Measurements from ENCODE around the gene MVB12A. TPM values are rescaled to one million over a fixed set of nuclear protein-coding genes. Genes with fewer than 3 reads are reported as not detected.

MVB12A gene
- polyA plus RNA-seq, 2 of the 4 experiments (the other 2 are of a cell fraction), result 19.1 to 30.2 TPM

- Histone ChIP-seq H3K4me2 (peak overlapping the region; percentile 71), H3K4me3 (peak overlapping the region; percentile 50), H3K27ac (peak overlapping the region; percentile 58 to 85; a peak in 5 of 6 replicates), H3K4me1 (0 out of 3 replicates have a peak, but pooled peaks cover 6% of the 10 kb centered on the region), H3K9me3 (no peaks in the 10 kb centered on the region)
- ATAC-seq, result peak; percentile 17 to 46; a peak in 4 of 6 replicates
- ChIA-PET CTCF (interaction anchor here (0.6 to 2.2 kb wide), 11 partner anchors 13 to 760 kb away, joined by 3 to 13 read pairs (median 5); partner anchors contain the start of genes CCDC194, MVB12A and NXNL1), POLR2A (no interaction called here)
- TF ChIP-seq ESRRA (IDR thresholded peaks at IDR 0.05; ENCODE audit: borderline replicate concordance, low read length) (no peak), RFX5 (IDR thresholded peaks at IDR 0.05) (no peak), TFCP2L1 (CRISPR knock-in tag; IDR thresholded peaks at IDR 0.05) (no peak)
- no peak for FAIRE-seq
- DNase-seq (ENCODE audit: low read depth in 1 of 2, low spot score in 1 of 2), result no peak
- WGBS (ENCODE audit: missing lambda C conversion rate), result 30% methylated on average over 4 of the region's 5 CpGs
These were observed 27.9 kb downstream of the MVB12A start for GRCh38 chr19:17447704-17448130.

GRCh38 chr19:17448131-17448967 is 28.5 kb downstream of the MVB12A start, which contains the start of gene TMEM221:
Gene TMEM221, minus strand, starts transcription at chr19:17448668. Its CDS starts 206 bp downstream, at chr19:17448462.
- Histone ChIP-seq H3K4me3 (peak within 1 kb of the TSS; percentile 50), H3K9me3 (no peaks in the 10 kb centered on the region), H3K27ac (peak within 1 kb of the TSS; percentile 58 to 85), H3K4me2 (peak within 1 kb of the TSS; percentile 71), H3K4me1 (0 out of 3 replicates have a peak, but pooled peaks cover 6% of the 10 kb centered on the region)
- ChIA-PET CTCF (interaction anchor here (0.5 to 2.2 kb wide), 17 partner anchors 8 to 761 kb away, joined by 3 to 13 read pairs (median 4); partner anchors contain the start of genes CCDC194, MVB12A and NXNL1), POLR2A (interaction anchor here (1.0 kb wide), 2 partner anchors 23 to 29 kb away, joined by 3 read pairs; partner anchors contain the start of gene MVB12A)
- peak; percentile 78 to 88 for ATAC-seq
- TF ChIP-seq FOXS1 (CRISPR knock-in tag; IDR thresholded peaks at IDR 0.05) (no peak), HEYL (CRISPR knock-in tag; IDR thresholded peaks at IDR 0.05) (no peak), RARB (CRISPR knock-in tag; IDR thresholded peaks at IDR 0.05) (no peak), EHF (CRISPR knock-in tag; IDR thresholded peaks at IDR 0.05) (no peak), CTCF (IDR thresholded peaks at IDR 0.05) (peak; percentile 47), CEBPB (IDR thresholded peaks at IDR 0.05) (no peak), BCL3 (IDR thresholded peaks at IDR 0.05) (no peak), GATA3 (IDR thresholded peaks at IDR 0.05; ENCODE audit: borderline replicate concordance) (no peak), POLR2A (IDR thresholded peaks at IDR 0.05; ENCODE audit: low read length) (0 out of 2 replicates have a peak, but pooled peaks have one; percentile 8), TFCP2L1 (CRISPR knock-in tag; IDR thresholded peaks at IDR 0.05) (no peak), FOSL2 (IDR thresholded peaks at IDR 0.05) (no peak), FOSL2 (CRISPR knock-in tag; IDR thresholded peaks at IDR 0.05) (no peak), HOXB13 (CRISPR knock-in tag; IDR thresholded peaks at IDR 0.05; ENCODE audit: low read depth) (no peak)
- FAIRE-seq, result no peak
- 3% methylated on average over 13 of the region's 81 CpGs for WGBS (ENCODE audit: missing lambda C conversion rate)
- DNase-seq (ENCODE audit: low read depth in 1 of 2, low spot score in 1 of 2), result peak; percentile 55 to 66

- CTCF ChIA-PET, result interaction anchor here (0.6 to 0.9 kb wide), 2 partner anchors 16 to 162 kb away, joined by 3 read pairs; no protein-coding TSS in a partner anchor
- FAIRE-seq (no peak), ATAC-seq (no peak), DNase-seq (ENCODE audit: low read depth in 1 of 2, low spot score in 1 of 2) (peak in 1 of 2 experiments; percentile 73)
- Histone ChIP-seq H3K4me2 (peak overlapping the region; percentile 36; the same call in 1 of the 3 replicates), H3K4me1 (0 out of 3 replicates have a peak, but pooled peaks cover 6% of the 10 kb centered on the region), H3K27ac (0 out of 6 replicates have a peak overlapping the region, but pooled peaks of 1 of the 2 experiments have one; percentile 32), H3K9me3 (no peaks in the 10 kb centered on the region), H3K4me3 (no peak overlapping the region)
- POLR2A ChIA-PET, result no interaction called here
- TF ChIP-seq MAX (IDR thresholded peaks at IDR 0.05) (0 out of 2 replicates have a peak, but pooled peaks have one; percentile 36), RNF2 (IDR thresholded peaks at IDR 0.05; ENCODE audit: borderline replicate concordance, low read depth) (no peak), MAFK (IDR thresholded peaks at IDR 0.05; ENCODE audit: partially characterized antibody) (peak; percentile 58), FOSL2 (IDR thresholded peaks at IDR 0.05) (no peak), FOSL2 (CRISPR knock-in tag; IDR thresholded peaks at IDR 0.05) (peak; percentile 72)
- 26% methylated on average over 7 of the region's 8 CpGs for WGBS (ENCODE audit: missing lambda C conversion rate)
These were observed 30.6 kb downstream of the MVB12A start for GRCh38 chr19:17450264-17451075.
